Esophagus (tissue), 2 donors: ENCODE results near the gene MAP3K19. TPM values are rescaled to one million over a fixed set of nuclear protein-coding genes. Genes with fewer than 3 reads are reported as not detected.

Source experiments
- H3K27ac ChIP-seq, 2 donors: one replicate each; pipeline ENCODE4 v1.5.1; 2013; ENCODE audit warnings: low read depth in 2 of 2, mild to moderate bottlenecking in 2 of 2, inconsistent platforms in 1 of 2, low read length in 1 of 2, moderate library complexity in 1 of 2
- H3K27me3 ChIP-seq, 2 donors: one replicate each; pipeline ENCODE4 v1.6.1; 2013; ENCODE audit warnings: low read length in 2 of 2, control low read depth in 1 of 2, mild to moderate bottlenecking in 1 of 2; ENCODE audit not compliant: insufficient read depth in 2 of 2, control insufficient read depth in 1 of 2
- H3K36me3 ChIP-seq, 2 donors: one replicate each; pipeline ENCODE4 v1.6.1; 2013; ENCODE audit warnings: low read length in 1 of 2; ENCODE audit not compliant: control insufficient read depth in 2 of 2, insufficient read depth in 2 of 2
- H3K4me1 ChIP-seq, 2 donors: one replicate each; pipeline ENCODE4 v1.6.1; 2013; ENCODE audit warnings: low read length in 1 of 2; ENCODE audit not compliant: control insufficient read depth in 2 of 2, insufficient read depth in 2 of 2
- H3K4me3 ChIP-seq, 2 donors: one replicate each; pipeline ENCODE4 v1.5.1; 2013; ENCODE audit warnings: low read length in 2 of 2, mild to moderate bottlenecking in 2 of 2, low read depth in 1 of 2, moderate library complexity in 1 of 2
- H3K9me3 ChIP-seq, 2 donors: one replicate each; pipeline ENCODE4 v1.6.1; 2013; ENCODE audit warnings: mild to moderate bottlenecking in 2 of 2, low read depth in 1 of 2, low read length in 1 of 2, moderate library complexity in 1 of 2; ENCODE audit not compliant: control insufficient read depth in 2 of 2, insufficient read depth in 1 of 2
- WGBS, 2 donors: extraction: QIAGEN DNeasy Blood & Tissue Kit; methylation state at CpG; one replicate each; pipeline ENCODE4 v1.1.7; 2013; 5-methylcytosine and 5-hydroxymethylcytosine counted together
- polyA plus RNA-seq, 2 donors: library from polyadenylated mRNA; stranded (reverse); fragments of 200-250 nt; gene quantifications; one replicate each; pipeline ENCODE4 v1.2.3, GENCODE V29; 2013
- donor health status: healthy with polysubstance abuse.
- donor health status: Bipolar disorder and iron deficiency.

MAP3K19 gene
- polyA plus RNA-seq, 2 donors, result not detected

- H3K4me1 ChIP-seq, result no peaks in the 10 kb centered on the region
- no peak overlapping the region for H3K27ac ChIP-seq
- H3K9me3 ChIP-seq, result no peaks in the 10 kb centered on the region
- no peaks in the 10 kb centered on the region for H3K27me3 ChIP-seq
- WGBS, 2 donors, result 64 to 69% methylated on average over 2 of the region's 2 CpGs
- H3K4me3 ChIP-seq, result no peak overlapping the region
- H3K36me3 ChIP-seq, result no peaks in the 10 kb centered on the region
Observed at GRCh38 chr2:135029481-135030134, 17.6 kb downstream of the MAP3K19 start.

GRCh38 chr2:135023886-135024485, 23.3 kb downstream of the MAP3K19 start:
- no peaks in the 10 kb centered on the region for H3K27me3 ChIP-seq
- no peak overlapping the region for H3K27ac ChIP-seq
- H3K4me1 ChIP-seq, result no peaks in the 10 kb centered on the region
- no peaks in the 10 kb centered on the region for H3K36me3 ChIP-seq
- WGBS, 2 donors, result 87 to 89% methylated on average over 5 of the region's 5 CpGs
- H3K9me3 ChIP-seq, result no peaks in the 10 kb centered on the region
- H3K4me3 ChIP-seq, result no peak overlapping the region

- no peaks in the 10 kb centered on the region for H3K27me3 ChIP-seq
- H3K4me3 ChIP-seq, result no peak overlapping the region
- WGBS, 2 donors, result 83 to 84% methylated on average over 10 of the region's 10 CpGs
- no peaks in the 10 kb centered on the region for H3K36me3 ChIP-seq
- no peaks in the 10 kb centered on the region for H3K9me3 ChIP-seq
- H3K4me1 ChIP-seq, result no peaks in the 10 kb centered on the region
- H3K27ac ChIP-seq, result no peak overlapping the region
Observed at GRCh38 chr2:135022952-135023880, 24.0 kb downstream of the MAP3K19 start.

- H3K36me3 ChIP-seq, result no peaks in the 10 kb centered on the region
- no peaks in the 10 kb centered on the region for H3K9me3 ChIP-seq
- H3K27me3 ChIP-seq, result peaks cover 0 to 3% of the 10 kb centered on the region in 2 donors
- WGBS, 2 donors, result 89 to 94% methylated on average over 1 of the region's 1 CpG
- no peak overlapping the region for H3K4me3 ChIP-seq
- no peak overlapping the region for H3K27ac ChIP-seq
- no peaks in the 10 kb centered on the region for H3K4me1 ChIP-seq
Observed at GRCh38 chr2:135021618-135022017, 25.6 kb downstream of the MAP3K19 start.

- Histone ChIP-seq H3K9me3 (no peaks in the 10 kb centered on the region), H3K4me1 (no peaks in the 10 kb centered on the region), H3K27me3 (no peaks in the 10 kb centered on the region), H3K36me3 (no peaks in the 10 kb centered on the region), H3K4me3 (no peak overlapping the region), H3K27ac (no peak overlapping the region)
Observed at GRCh38 chr2:135011633-135012032, 35.6 kb downstream of the MAP3K19 start.

GRCh38 chr2:135010200-135010942, 36.9 kb downstream of the MAP3K19 start:
- WGBS, 2 donors, result 83 to 84% methylated on average over 10 of the region's 10 CpGs

GRCh38 chr2:135009339-135009738, 37.9 kb downstream of the MAP3K19 start:
- Histone ChIP-seq H3K36me3 (no peaks in the 10 kb centered on the region), H3K9me3 (no peaks in the 10 kb centered on the region), H3K27me3 (no peaks in the 10 kb centered on the region), H3K27ac (no peak overlapping the region), H3K4me3 (no peak overlapping the region), H3K4me1 (no peaks in the 10 kb centered on the region)
- 90 to 93% methylated on average over 1 of the region's 1 CpG for WGBS, 2 donors

More at GRCh38 chr2:135010200-135010942, 36.9 kb downstream of the MAP3K19 start:
- H3K9me3 ChIP-seq, result no peaks in the 10 kb centered on the region
- no peaks in the 10 kb centered on the region for H3K27me3 ChIP-seq
- no peak overlapping the region for H3K27ac ChIP-seq
- no peaks in the 10 kb centered on the region for H3K4me1 ChIP-seq
- no peak overlapping the region for H3K4me3 ChIP-seq
- no peaks in the 10 kb centered on the region for H3K36me3 ChIP-seq

GRCh38 chr2:135005753-135006152, 41.5 kb downstream of the MAP3K19 start:
- Histone ChIP-seq H3K4me3 (no peak overlapping the region), H3K36me3 (no peaks in the 10 kb centered on the region), H3K27ac (no peak overlapping the region), H3K4me1 (no peaks in the 10 kb centered on the region), H3K9me3 (no peaks in the 10 kb centered on the region), H3K27me3 (no peaks in the 10 kb centered on the region)
- WGBS, 2 donors, result 54 to 60% methylated on average over 3 of the region's 3 CpGs

GRCh38 chr2:135004005-135004746, 43.1 kb downstream of the MAP3K19 start:
- no peaks in the 10 kb centered on the region for H3K9me3 ChIP-seq
- no peaks in the 10 kb centered on the region for H3K4me1 ChIP-seq
- H3K27ac ChIP-seq, result no peak overlapping the region
- WGBS, 2 donors, result 4 to 10% methylated on average over 17 of the region's 17 CpGs
- no peak overlapping the region for H3K4me3 ChIP-seq
- H3K27me3 ChIP-seq, result no peaks in the 10 kb centered on the region
- no peaks in the 10 kb centered on the region for H3K36me3 ChIP-seq
